Stomach (tissue), 4 donors: ENCODE data around the gene KCNQ1.

Source experiments
- POLR2AphosphoS5 ChIP-seq, 3 donors: sonication (generic); formaldehyde crosslinking; IDR thresholded peaks; one replicate each; pipeline ENCODE4 v1.6.1; 2016; ENCODE audit warnings: antibody characterized with exemption in 3 of 3
- TF ChIP-seq, protein P1 (sequence below), 7 experiments: fragments of 450-650 bp in 4 of 7; fragments of 200-600 bp in 3 of 7; sonication (generic) in 3 of 7; IDR thresholded peaks; one replicate each; pipeline ENCODE4 v1.5.1; 2016 to 2019; ENCODE audit warnings: antibody characterized with exemption in 7 of 7, control low read depth in 2 of 7, mild to moderate bottlenecking in 1 of 7

DNA sequence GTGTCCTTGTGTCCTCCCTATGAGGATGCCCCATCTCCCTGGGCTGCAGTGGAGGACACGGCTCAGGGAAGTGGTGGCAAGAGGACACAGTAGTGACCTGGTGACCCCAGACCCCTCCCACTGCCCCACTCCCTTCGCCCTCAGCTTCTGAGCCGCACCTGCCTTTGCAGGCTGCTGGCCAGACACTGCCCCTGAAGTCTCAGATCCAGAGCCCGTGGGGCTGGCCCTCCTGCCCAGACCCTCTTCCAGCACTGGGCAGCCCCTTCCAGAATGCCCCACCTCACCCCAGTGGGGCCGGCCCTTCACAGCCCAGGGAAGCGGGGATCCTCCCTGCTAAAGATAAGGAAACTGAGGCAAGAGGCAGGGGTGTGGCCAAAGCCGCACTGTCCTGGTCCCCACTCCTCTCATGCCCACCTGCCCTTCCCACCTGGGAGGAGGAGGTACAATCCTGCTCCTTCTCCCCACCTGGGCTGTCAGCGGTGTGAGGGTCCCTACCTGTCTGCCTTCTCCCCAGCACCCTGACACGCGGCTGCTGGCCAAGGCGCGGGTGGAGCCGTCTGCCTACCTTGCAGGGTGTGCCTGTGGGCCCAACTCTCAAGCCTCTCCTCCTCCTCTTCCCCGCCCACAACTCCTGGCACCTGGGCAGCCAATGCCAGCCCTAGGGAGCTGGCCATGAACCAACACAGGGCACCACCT, 17.8 kb upstream of the KCNQ1 start:
- TF ChIP-seq, protein P1, sequence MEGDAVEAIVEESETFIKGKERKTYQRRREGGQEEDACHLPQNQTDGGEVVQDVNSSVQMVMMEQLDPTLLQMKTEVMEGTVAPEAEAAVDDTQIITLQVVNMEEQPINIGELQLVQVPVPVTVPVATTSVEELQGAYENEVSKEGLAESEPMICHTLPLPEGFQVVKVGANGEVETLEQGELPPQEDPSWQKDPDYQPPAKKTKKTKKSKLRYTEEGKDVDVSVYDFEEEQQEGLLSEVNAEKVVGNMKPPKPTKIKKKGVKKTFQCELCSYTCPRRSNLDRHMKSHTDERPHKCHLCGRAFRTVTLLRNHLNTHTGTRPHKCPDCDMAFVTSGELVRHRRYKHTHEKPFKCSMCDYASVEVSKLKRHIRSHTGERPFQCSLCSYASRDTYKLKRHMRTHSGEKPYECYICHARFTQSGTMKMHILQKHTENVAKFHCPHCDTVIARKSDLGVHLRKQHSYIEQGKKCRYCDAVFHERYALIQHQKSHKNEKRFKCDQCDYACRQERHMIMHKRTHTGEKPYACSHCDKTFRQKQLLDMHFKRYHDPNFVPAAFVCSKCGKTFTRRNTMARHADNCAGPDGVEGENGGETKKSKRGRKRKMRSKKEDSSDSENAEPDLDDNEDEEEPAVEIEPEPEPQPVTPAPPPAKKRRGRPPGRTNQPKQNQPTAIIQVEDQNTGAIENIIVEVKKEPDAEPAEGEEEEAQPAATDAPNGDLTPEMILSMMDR (IDR thresholded peaks at IDR 0.05): no peak
- peak in 2 of 3 donors; percentile 14 to 64 for TF ChIP-seq POLR2AphosphoS5 (IDR thresholded peaks at IDR 0.05)
